ENCODE data around the gene SMPX.

DNA sequence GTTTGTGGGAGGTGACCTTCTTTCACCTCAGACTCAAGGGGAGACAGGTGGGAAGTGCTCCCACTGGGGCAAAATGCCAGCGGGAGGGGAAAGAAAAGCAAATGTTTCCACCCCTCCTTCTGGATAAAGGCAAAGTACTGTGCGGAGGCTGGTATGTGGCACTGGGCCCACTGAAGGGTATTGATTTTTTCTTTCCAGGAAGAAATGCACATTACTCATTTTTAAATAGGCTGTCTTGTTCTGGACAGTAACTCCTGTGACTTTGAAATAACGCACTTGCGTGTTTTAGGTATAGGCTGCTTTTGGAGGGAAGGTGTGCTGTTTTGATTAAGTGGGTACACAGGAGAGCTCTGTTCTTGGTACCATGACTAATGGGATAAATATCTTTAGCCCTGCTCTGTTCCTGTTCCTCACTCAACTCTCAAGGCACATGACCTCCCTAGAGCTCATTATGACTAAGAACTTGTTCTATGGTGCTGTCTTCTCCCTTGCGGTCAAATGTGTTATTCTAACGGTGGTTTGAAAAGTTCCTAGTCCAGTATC lies 40.8 kb upstream of the SMPX start:
- TF ChIP-seq, protein P1, sequence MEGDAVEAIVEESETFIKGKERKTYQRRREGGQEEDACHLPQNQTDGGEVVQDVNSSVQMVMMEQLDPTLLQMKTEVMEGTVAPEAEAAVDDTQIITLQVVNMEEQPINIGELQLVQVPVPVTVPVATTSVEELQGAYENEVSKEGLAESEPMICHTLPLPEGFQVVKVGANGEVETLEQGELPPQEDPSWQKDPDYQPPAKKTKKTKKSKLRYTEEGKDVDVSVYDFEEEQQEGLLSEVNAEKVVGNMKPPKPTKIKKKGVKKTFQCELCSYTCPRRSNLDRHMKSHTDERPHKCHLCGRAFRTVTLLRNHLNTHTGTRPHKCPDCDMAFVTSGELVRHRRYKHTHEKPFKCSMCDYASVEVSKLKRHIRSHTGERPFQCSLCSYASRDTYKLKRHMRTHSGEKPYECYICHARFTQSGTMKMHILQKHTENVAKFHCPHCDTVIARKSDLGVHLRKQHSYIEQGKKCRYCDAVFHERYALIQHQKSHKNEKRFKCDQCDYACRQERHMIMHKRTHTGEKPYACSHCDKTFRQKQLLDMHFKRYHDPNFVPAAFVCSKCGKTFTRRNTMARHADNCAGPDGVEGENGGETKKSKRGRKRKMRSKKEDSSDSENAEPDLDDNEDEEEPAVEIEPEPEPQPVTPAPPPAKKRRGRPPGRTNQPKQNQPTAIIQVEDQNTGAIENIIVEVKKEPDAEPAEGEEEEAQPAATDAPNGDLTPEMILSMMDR (optimal IDR thresholded peaks at IDR 0.05 in 1 of 3, IDR thresholded peaks at IDR 0.05 in 1 of 3, conservative IDR thresholded peaks at IDR 0.05 in 1 of 3; ENCODE audit: extremely low read depth in 1 of 3, insufficient read depth in 2 of 3, low read length in 3 of 3), result no peak
- no peak for TF ChIP-seq EZH2 (IDR thresholded peaks at IDR 0.05; ENCODE audit: low read length)
